ENCODE data around the gene EPHA7. TPM values are rescaled to one million over a fixed set of nuclear protein-coding genes. Genes with fewer than 3 reads are reported as not detected.

EPHA7 gene
- total and polyA plus RNA-seq, 4 donors: under 0.01 to 0.37 (median 0.01) TPM; not detected in 1

GRCh38 chr6:93300661-93301060 lies 118.7 kb downstream of the EPHA7 start:
- no peaks in the 10 kb centered on the region for H3K27me3 ChIP-seq (ENCODE audit: control insufficient read depth in 4 of 4, insufficient read depth in 4 of 4, low read length in 3 of 4)
- H3K36me3 ChIP-seq (ENCODE audit: control insufficient read depth in 4 of 4, insufficient read depth in 3 of 4, low read depth in 1 of 4, low read length in 3 of 4): no peaks in the 10 kb centered on the region
- H3K4me3 ChIP-seq (ENCODE audit: low read depth in 1 of 3, low read length in 3 of 3): no peak overlapping the region
- H3K9ac ChIP-seq (ENCODE audit: low read depth in 1 of 2, low read length in 2 of 2): no peak overlapping the region
- no peak for TF ChIP-seq MAX (IDR thresholded peaks at IDR 0.05)
- TF ChIP-seq JUND (IDR thresholded peaks at IDR 0.05): no peak
- TF ChIP-seq ZBTB33 (IDR thresholded peaks at IDR 0.05): no peak
- no peak for DNase-seq (ENCODE audit: low spot score)
- H3K27ac ChIP-seq (ENCODE audit: low read depth in 1 of 2, low read length in 2 of 2): no peak overlapping the region
- 86% methylated on average over 3 of the region's 3 CpGs for WGBS
- H3K9me3 ChIP-seq (ENCODE audit: control insufficient read depth in 4 of 4, low read length in 3 of 4): peaks cover 0 to 2% (median 1%) of the 10 kb centered on the region in 4 donors
- no peaks in the 10 kb centered on the region for H3K4me1 ChIP-seq (ENCODE audit: control insufficient read depth in 4 of 4, insufficient read depth in 4 of 4, low read length in 3 of 4)

- Histone ChIP-seq H3K27ac (ENCODE audit: low read depth in 1 of 2, low read length in 2 of 2) (no peak overlapping the region), H3K36me3 (ENCODE audit: control insufficient read depth in 4 of 4, insufficient read depth in 3 of 4, low read depth in 1 of 4, low read length in 3 of 4) (no peaks in the 10 kb centered on the region), H3K4me1 (ENCODE audit: control insufficient read depth in 4 of 4, insufficient read depth in 4 of 4, low read length in 3 of 4) (no peaks in the 10 kb centered on the region), H3K27me3 (ENCODE audit: control insufficient read depth in 4 of 4, insufficient read depth in 4 of 4, low read length in 3 of 4) (no peaks in the 10 kb centered on the region), H3K9me3 (ENCODE audit: control insufficient read depth in 4 of 4, low read length in 3 of 4) (peaks cover 0 to 2% (median 1%) of the 10 kb centered on the region in 4 donors), H3K9ac (ENCODE audit: low read depth in 1 of 2, low read length in 2 of 2) (no peak overlapping the region), H3K4me3 (ENCODE audit: low read depth in 1 of 3, low read length in 3 of 3) (no peak overlapping the region)
- TF ChIP-seq TAF1 (conservative IDR thresholded peaks at IDR 0.05): no peak
- no peak for TF ChIP-seq REST (IDR thresholded peaks at IDR 0.05)
- TF ChIP-seq MAX (IDR thresholded peaks at IDR 0.05): no peak
- TF ChIP-seq FOXA1 (IDR thresholded peaks at IDR 0.05): no peak
- no peak for TF ChIP-seq FOXA2 (IDR thresholded peaks at IDR 0.05)
- no peak for TF ChIP-seq YY1 (IDR thresholded peaks at IDR 0.05)
- no peak for TF ChIP-seq RAD21 (IDR thresholded peaks at IDR 0.05)
- TF ChIP-seq ZBTB33 (IDR thresholded peaks at IDR 0.05): no peak
- no peak for TF ChIP-seq ATF3 (IDR thresholded peaks at IDR 0.05)
- TF ChIP-seq JUND (IDR thresholded peaks at IDR 0.05): no peak
- WGBS: 59% methylated on average over 3 of the region's 3 CpGs
- DNase-seq (ENCODE audit: low spot score): no peak
Observed at GRCh38 chr6:93299622-93300021, 119.7 kb downstream of the EPHA7 start.

Data from liver (tissue), 9 donors.